DMS 273 (cell line): ENCODE data around the gene SLC4A11.
"Not testable (repeated sequence)": the region's sequence is repeated elsewhere in the genome, so short reads cannot be mapped to it uniquely, and the experiment has no call there.

Experiments used
- DNase-seq: peaks from one replicate; lab custom pipeline; 2025; ENCODE audit not compliant: unreplicated experiment; lab: John Stamatoyannopoulos, UW

SLC4A11 gene

DNA sequence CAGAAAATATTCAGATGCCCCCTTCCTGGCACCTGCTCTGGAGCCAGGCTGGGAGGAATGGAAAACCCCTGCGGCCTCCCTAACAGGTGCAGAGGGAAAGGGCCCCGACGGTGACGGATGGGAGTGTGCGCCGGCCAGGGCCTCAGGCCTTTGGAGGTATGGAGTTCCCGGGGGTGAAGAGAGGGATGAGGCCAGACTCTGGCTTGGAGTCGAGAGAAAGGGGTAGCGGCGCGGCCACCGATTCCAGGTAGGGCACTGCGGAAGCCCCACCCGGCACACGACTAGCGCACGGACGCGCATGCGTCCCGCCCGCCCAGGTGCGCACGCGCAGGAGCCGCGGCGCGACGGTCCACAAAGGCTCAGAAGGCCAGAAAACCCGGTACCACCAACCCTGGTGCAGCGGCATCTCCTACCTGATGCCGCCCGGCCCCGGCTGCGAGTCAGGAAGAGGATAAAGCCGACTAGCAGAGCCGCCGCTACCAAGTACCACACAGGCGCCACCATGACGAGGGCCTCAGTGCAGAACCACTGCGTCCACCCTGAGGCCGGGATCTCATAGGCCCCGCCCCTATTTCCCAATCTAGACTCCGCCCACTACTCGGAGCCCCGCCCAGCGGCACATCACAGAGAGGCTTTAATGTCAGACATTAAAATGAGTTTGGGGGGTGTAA, 34.7 kb downstream of the SLC4A11 start, which contains the start of gene DDRGK1:
Gene DDRGK1 (minus strand): TSS at position 559 of the 671 bp plus-strand sequence. CDS start 55 bp downstream, at position 504.
- DNase-seq = peak; percentile 93

DNA sequence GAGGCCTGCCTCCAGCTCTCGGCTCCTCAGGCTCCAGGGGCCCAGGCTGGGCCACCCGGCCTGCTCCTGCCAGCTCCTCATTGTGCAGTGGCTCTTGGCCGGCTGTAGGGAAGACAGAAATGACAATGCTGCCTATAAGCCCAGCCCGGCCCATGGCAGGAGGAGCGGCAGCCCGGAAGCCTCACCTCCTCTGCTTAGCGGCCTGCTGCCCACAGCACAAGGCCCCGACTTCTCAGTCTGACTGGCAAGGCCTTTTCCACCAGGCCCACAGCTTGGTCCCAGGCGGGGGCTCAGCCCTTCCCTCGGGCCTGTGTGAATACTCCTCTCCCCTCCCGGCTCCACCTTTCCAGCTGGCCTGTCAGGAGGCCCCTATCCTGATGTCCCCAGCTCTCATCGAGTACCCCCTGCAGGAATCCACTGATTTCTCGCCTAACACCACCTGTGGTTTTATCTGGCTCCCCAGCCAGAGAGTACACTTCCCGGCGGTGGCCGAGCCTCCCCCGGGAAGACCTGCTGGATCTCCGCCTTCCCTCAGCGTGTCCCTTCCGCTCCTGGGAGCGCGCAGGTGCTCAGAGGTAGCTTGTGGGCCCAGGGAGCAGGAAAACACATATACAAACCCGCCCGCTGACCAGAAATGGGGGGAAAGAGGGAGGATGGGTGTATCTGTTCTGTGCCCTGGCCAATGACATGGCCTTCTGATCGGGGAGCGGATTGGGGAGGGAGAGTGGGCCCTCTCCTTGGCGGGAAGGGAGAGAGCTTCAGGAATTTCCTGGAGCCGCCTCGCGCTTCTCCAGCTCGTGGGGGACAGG, 35.5 kb downstream of the SLC4A11 start:
- DNase-seq = peak; percentile 74

DNA sequence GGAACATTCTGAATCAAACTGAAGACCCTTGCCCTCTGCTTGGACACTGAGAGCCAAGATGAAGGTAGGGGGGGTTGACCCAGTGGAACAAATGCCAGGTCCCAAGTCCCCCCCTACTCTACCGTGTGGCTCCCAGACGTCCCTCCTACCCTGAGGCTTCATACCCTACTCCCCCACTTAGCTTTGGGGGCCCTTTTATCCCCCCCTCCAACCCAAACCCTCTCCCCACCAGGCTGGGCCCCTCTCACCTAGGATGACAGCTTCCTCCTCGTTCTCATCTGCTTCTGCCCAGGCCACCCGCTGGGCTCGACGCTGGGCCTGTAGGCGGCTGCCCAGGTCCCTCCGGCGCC, 36.0 kb downstream of the SLC4A11 start:
- DNase-seq = no peak

DNA sequence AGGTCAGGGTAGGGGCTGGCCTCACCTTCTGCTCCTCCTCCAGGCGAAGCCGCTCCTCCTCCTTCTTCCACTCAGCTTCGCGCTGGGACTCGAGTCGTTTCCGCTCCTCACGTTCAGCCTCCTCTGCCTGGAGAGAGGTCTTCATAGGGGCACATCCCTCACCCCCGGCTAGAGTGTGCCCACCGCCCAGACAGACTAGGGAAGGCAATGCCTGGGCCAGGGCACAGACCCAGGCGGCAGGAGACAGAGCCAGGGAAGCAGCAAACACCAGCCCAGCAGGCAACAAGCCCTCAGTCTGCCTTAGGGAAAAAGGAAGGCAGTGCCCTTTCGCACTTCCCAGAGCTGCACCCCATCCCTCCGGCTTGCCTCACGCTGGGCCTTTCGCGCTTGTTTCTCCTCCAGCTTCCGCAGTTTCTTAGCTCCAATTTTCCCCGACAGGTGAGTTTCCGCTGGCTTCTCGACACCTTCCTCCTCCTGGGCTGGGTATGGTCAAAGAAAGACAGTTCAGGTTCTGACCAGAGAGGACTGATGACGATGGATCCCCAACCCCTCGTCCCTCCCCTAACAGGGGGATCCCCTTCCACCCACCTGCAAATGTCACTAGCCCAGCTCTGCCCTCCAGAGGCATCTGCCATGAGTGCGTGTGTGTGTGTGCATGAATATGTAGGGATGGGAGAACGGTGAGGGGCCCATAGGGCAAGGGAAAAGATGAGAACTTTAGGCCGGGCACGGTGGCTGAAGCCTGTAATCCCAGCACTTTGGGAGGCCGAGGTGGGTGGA, 38.8 kb downstream of the SLC4A11 start:
- DNase-seq = no peak

DNA sequence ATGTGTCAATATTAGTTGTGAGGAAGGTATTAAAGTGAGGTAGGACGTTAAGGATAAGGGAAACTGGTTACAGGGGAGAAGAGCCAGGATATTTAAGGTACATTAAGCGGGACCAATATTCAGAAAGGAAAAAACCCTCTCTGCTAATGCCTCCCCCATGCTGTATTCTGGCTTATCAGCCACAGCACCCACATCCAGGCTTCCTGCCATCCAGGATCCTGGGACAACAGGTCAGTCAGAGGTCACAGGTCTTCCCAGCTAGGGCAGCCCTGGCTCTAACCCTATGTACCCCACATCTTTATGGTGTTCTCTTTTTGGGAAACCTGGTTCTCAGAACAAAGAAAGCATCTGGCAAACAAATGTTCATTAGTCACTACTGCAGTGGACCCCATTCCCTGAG, 39.8 kb downstream of the SLC4A11 start:
- no peak for DNase-seq

DNA sequence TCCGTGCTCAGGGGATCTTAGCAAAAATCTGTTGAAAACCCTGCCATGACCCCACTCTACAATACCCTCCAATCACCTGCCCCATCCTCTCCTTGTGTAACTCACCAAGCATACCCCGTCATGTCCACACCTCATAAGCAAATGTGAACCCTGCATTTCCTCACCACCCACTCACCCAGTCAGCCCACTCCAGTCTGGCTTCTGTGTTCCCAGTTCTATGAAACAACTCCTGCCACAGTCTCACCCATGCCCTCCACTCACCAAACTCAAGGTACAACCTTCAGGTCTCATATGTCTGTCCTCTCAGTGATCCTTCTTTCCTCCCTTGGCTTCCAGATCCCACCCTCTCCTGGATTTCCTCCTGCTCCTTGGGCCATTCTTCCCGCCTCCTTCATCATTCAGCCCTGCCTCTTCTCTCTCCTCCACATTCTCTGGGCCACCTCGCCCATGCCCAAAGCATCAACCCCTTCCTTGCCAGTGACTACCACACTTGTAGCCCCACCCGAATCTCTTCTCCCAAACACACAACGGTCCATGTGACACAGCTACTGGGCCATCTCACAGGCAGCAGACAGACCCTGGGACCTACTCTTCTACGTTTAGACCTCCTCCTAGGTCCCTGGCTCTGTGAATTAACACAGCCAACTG, 43.3 kb downstream of the SLC4A11 start:
- no peak for DNase-seq

DNA sequence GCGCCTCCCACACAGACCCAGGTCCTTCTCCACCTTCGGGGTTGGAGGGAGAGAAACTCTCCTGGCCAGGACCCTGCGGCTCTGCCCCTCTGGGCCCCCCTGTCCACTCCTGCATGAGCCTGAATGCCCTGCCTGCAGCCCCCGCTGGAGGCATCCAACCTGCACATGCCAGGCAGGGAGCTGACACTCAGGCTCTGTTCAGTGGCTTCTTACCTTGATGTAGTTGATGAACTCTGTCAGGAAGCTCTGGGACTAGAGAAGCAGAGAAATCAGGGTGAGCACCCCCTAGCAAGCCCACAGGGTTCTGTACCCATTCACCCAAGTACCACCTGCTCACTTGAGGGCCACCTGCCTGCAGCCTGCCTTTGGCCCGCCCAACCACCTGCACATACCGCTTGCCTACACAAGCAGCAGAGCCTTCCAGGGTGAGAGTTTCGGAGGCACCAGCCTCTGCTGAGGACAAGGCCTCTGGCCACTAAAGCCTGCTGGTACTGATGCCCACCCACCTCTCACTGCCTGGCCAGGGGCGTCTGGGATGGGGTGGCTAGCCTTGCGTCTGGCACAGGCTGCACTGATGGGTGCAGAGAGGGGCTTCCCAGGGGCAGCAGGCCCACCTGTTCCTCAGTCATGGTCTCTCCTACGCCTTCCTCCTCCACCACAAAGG, 44.2 kb downstream of the SLC4A11 start:
- no peak for DNase-seq

DNA sequence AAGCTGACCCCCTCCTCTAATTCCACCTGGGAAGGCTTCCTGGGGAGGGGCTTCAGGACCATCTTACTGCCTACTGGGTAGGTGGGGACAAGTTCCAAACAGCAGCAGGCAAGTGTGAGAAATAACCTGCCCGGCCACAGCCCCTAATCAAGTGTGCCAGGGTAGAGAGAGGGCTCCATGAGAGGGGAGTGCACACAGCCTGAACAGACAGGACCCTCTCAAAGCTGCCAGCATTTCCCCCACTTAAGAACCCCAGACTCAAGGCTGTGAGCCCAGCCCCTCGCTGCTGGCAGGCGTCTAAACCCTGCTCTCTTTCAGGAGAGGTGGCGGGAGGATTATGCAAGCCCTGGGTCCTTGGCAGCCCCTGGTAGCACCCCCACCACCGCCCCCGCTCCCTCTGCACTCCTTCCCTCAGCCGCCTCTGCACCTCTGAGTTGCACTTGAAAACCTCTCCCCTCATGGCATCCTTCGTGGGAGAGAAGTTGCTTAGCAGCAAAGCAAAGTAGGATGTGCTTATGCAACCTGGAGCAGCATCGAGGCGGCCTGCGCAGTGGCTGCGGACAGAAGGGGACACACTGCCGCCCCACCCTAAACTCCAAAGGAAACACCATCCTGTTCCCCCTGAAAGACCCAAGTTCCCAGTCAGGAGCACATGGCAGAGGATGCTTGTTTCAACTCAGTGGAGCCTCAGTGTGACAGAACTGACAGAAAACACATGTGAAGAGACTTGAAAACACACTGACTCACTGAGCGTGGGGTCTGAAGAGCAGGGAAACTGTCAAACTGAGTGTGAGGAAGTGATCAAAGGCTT, 45.0 kb downstream of the SLC4A11 start:
- no peak for DNase-seq

DNA sequence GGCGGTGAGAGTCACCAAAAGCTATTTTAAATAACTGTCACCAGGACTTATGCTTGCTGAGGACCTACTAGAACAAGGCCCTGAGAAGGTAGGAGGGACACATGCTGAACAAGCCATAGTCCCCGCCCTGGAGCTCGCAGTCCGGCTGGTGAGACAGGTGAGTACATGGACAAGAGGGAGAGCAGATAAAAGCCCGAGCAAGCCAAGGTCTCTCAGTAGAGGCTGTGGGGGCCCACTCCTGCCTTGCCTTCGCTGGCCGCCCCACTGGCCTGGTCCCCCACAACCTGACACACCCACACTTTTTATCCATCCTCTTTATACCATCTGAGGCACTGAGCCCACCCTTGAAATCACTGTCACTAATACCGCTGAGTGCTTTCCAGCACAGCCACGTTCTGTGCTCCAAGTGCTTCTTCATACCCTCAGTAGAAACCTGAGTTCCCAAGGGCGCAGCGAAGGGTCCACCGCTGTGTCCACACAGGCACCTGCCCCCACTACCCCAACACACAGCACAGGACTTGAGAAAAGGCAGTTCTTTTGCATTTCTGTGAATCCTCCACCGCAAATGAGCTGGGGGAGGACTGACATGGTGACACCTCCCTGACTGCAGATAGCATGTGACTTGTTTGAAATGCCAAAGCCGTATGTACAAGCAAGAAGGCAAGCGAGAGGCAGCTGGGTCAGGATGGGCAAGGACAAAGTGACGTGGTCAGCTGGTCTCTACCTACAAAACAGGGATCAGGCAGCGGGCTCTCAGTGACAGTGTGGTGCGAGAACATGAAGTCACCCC, 46.6 kb downstream of the SLC4A11 start:
- DNase-seq = no peak

DNA sequence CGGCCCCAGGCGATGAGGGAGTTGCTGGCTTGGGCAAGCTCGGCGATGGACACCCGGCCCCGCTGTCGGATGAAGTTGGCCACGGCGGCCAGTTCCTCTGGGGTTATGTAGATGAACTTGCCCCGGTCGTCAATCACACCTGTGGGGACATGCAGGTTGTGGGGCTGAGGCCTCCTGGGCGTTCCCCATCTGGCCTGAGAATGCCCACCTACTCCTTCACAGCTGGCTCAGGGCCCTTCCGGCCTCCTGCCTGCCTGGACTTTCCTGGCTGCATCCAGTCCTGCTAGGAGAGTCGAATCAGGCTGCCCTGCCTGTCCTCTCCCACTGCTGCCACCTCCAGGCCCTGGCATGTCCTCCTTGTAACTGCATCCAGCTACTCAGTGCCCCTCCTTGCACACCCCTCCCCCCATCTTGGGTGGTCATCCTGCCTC, 48.3 kb downstream of the SLC4A11 start:
- DNase-seq = no peak

DNA sequence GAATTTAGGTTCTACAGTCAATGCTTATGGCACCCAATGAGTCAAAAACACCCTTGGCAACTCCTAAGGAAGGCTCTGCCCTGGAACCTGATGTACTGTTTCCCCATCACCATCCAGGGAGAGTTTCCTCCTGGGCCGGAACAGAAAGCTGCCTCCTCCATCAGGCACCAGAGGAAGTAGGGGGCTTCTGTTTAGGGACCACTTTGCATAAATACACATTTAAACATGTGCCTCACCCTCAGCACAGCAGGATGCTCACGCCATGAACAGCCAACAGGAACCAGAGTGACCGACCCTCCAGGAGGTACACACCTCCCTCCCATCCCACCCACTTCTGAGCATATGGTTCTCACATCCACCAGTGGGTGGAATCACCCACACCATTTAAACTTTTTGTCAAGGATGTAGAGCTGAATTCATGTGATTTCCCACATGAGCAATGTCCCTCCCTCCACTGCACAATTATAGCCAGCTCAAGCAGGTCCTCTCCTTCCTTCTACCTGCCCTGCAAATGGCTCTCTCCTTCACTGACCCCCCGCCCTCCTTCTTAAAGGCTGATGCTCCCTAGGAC, 49.3 kb downstream of the SLC4A11 start:
- DNase-seq = no peak

DNA sequence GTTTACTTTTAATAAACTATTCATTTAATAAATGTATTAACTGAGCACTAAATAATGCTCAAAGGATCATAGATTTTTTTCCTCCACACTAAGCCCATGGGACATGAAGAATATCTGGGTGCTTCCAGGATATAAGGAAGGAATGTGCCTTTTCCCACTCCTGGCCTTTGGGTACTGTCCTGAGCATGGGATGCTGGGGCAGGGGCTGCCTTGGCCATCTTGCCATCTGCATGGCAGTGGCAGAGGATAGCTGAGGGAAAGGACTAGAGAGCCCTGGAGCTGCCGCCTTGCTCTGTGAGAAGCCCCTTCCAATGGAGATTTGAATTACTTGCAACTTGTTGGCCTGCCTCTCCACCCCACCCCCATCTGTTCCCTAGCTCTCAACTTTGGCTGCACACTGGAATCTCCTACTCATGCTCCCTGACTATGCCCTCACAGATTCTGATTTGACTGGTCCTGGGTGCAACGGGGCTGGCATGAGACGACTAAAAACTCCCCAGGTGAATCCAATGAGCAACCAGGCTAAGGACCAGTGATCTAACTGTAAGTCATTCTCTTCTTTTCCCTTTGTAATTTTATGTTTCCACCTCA, 50.1 kb downstream of the SLC4A11 start:
- peak; percentile 49 for DNase-seq

DNA sequence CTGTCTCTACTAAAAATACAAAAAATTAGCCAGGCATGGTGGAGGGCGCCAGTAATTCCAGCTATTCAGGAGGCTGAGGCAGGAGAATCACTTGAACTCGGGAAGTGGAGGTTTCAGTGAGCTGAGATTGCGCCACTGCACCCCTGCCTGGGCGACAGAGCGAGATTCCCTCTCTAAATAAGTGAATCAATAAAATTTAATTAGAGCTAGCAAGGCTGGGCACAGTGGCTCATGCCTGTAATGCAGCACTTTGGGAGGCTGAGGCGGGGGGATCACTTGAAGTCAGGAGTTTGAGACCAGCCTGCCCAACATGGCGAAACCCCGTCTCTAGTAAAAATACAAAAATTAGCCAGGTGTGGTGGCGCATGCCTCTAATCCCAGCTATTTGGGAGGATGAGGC, 51.1 kb downstream of the SLC4A11 start:
- not testable (repeated sequence) for DNase-seq

DNA sequence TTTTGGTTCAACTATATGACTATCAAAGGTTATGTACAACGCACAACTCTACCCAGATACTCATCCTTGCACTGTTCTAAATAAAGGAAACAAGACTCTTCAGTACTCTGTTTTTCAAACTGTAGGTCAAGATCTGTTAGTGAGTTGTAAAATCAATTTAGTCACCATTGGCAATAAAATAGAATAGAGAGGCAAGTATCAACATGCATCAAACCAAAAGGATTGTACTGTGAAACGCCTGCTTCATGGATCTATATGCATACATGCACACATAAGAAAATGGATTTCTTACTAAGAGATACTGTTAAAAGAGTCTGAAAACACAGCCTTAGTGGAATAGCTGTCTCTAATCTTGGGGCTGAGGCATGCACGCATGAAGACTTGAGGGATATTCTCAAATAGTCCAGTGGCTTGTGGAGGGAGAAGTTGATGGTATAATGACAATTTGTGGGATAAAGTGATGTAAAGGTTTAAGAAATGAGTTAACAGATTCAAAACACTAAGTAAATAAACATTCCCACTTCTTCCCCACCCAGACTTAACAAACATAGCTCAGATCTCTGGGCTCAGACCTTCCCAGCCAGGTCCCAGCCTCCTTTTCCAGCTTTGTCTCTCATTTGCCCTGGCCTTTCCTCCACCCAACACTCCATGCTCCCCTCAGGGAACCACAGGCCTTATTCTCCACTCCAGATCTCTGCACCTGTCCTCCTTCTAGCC, 54.9 kb downstream of the SLC4A11 start:
- DNase-seq = no peak

DNA sequence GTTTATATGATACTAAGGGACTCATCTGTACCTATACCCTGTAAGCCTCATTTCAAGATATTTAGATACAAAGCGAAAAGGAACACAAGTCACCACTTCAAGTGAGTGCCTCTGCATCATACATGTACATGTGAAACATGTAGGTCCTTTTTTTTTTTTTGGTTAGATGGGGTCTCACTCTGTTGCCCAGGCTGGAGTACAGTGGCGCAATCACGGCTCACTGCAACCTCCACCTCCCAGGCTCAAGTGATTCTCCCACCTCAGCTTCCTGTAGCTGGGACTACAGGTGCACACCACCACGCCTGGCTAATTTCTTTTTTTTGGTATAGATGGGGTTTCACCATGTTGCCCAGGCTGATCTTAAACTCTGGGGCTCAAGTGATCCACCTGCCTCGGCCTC, 56.6 kb downstream of the SLC4A11 start:
- DNase-seq = not testable (repeated sequence)

DNA sequence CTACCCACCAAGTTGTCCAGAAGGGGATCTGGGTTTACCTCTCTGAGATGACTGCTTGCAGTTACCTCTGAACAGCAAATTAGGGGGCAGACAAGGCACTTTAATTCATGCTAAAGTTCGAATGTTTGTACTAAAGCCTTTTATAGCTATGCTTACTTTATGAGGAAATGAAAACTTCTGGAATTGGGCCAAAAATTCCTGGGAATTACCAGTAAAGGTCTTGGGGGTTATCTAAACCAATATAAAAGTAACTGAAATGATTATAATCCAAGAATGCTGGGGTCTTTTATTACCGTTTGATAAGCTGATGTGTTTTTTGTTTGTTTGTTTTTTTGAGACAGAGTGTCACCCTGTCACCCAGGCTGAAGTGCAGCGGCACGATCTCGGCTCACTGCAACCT, 57.7 kb downstream of the SLC4A11 start:
- peak; percentile 23 for DNase-seq

DNA sequence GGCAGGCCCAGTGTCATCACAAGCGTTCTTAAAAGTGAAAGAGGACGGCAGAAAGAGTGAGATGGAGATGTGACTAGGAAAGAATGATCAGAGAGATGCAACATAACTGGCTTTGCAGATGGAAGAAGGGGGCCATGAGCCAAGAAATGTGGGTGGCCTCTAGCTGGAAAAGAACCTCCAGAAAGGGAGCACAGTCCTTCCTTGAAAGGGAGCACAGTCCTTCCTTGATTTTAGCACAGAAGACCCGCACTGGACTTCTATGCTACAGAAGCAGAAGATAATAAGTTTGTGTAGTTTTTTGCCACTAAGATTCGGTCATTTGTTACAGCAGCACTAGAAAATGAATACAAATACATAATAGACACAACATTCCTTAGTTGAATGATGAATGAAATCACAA, 58.7 kb downstream of the SLC4A11 start:
- DNase-seq = no peak
